ENCODE results near the gene GALNT14. TPM values are rescaled to one million over a fixed set of nuclear protein-coding genes. Genes with fewer than 3 reads are reported as not detected.

Gene GALNT14
- total RNA-seq, 2 donors from 2014 or later, result 0.15 to 1.0 TPM

DNA sequence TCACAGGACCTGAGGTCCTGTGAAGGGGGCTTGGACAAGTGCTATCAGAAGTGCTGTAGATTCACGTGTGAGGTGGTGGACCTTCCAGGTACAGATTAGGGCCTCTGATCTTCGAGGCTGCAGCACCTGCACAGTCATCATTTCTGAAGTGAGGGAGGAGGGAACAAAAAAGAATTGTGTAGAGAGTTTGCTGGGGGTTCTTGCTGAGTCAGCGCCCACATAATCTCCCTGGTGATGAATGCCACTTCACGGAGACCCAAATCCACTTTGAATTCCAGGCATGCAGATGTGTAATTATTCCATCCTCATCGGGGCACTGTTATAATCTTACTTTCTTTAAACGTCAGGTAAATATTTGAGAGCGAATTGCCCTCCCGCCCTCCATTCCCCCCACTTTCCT is 202.4 kb downstream of the GALNT14 start:
- Histone ChIP-seq H3K9me3 (no peaks in the 10 kb centered on the region), H3K36me3 (no peaks in the 10 kb centered on the region), H3K27ac (no peak overlapping the region), H3K27me3 (no peaks in the 10 kb centered on the region), H3K4me3 (no peak overlapping the region), H3K4me1 (no peaks in the 10 kb centered on the region)
- no peak for DNase-seq (ENCODE audit: low spot score)
- TF ChIP-seq, protein P1, sequence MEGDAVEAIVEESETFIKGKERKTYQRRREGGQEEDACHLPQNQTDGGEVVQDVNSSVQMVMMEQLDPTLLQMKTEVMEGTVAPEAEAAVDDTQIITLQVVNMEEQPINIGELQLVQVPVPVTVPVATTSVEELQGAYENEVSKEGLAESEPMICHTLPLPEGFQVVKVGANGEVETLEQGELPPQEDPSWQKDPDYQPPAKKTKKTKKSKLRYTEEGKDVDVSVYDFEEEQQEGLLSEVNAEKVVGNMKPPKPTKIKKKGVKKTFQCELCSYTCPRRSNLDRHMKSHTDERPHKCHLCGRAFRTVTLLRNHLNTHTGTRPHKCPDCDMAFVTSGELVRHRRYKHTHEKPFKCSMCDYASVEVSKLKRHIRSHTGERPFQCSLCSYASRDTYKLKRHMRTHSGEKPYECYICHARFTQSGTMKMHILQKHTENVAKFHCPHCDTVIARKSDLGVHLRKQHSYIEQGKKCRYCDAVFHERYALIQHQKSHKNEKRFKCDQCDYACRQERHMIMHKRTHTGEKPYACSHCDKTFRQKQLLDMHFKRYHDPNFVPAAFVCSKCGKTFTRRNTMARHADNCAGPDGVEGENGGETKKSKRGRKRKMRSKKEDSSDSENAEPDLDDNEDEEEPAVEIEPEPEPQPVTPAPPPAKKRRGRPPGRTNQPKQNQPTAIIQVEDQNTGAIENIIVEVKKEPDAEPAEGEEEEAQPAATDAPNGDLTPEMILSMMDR (IDR thresholded peaks at IDR 0.05), result no peak

DNA sequence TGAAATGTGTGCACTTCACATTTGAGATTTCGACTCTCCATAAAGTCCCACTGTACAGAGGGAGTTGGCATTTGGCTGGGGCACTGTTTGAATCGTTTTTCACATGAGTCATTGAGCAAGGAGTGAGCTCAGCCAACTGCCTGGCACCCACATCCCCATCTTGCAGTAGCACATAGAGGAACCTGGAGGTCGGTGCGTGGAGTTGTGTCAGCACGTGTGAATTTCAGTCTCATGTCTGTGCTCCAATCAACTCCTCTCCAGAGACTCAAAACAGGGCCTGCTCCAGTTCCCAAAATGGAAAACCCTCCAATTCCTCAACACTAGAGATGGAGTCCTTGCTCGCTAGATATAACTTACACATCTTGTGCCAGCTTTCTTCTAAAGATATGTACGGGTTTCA is 204.2 kb downstream of the GALNT14 start:
- no peaks in the 10 kb centered on the region for H3K27me3 ChIP-seq

DNA sequence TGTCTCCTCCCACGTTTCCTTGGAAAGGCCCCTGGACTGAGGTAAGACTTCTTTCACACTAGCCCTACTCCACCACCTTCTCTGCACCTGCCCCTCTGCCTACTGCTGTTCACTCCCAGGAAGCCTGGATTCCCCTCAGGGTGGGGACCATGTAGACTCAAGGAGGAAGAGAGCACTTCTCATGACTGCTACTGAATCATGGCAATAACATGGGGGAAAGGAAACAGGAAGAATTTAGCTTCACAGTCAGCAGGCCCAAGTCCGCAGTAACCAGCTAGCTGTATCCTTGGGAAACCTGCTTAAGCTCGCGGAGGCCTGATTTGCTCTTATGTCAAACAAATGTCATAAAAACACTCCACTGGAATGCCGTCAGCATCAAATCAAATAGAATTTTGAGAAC is 204.7 kb downstream of the GALNT14 start:
- H3K27me3 ChIP-seq, result no peaks in the 10 kb centered on the region
- no peaks in the 10 kb centered on the region for H3K4me1 ChIP-seq
- H3K27ac ChIP-seq, result no peak overlapping the region
- H3K4me3 ChIP-seq, result no peak overlapping the region
- DNase-seq (ENCODE audit: low spot score), result no peak
- TF ChIP-seq, protein P1 (IDR thresholded peaks at IDR 0.05), result no peak
- H3K9me3 ChIP-seq, result no peaks in the 10 kb centered on the region
- no peaks in the 10 kb centered on the region for H3K36me3 ChIP-seq

More for the DNA sequence above, 204.2 kb downstream of the GALNT14 start:
- DNase-seq (ENCODE audit: low spot score), result no peak
- H3K27ac ChIP-seq, result no peak overlapping the region
- no peaks in the 10 kb centered on the region for H3K4me1 ChIP-seq
- no peak overlapping the region for H3K4me3 ChIP-seq
- no peaks in the 10 kb centered on the region for H3K9me3 ChIP-seq
- no peaks in the 10 kb centered on the region for H3K36me3 ChIP-seq
- TF ChIP-seq, protein P1 (IDR thresholded peaks at IDR 0.05), result no peak

DNA sequence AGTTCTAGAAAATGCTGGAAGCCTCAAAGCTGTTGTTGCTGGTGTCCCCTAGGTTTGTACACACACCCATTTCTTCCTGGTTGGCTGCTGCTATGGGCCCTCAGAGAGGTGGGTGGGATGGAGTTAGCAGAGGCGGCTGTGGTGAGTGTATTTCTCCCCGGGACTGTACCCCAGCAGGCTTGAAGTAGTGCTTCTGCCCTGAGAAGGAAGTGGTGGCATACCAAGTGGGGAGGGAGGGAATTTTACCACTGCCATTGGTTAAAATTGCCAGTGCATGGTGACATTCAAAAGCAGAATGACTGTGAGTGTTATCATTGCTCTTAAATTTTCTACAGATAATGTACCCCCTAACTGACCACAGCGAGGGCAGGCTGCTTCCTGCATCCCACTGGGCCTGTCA is 205.4 kb downstream of the GALNT14 start:
- H3K4me1 ChIP-seq, result no peaks in the 10 kb centered on the region
- no peaks in the 10 kb centered on the region for H3K36me3 ChIP-seq
- H3K9me3 ChIP-seq, result no peaks in the 10 kb centered on the region
- H3K27me3 ChIP-seq, result no peaks in the 10 kb centered on the region
- TF ChIP-seq, protein P1 (IDR thresholded peaks at IDR 0.05), result no peak
- no peak for DNase-seq (ENCODE audit: low spot score)
- H3K4me3 ChIP-seq, result no peak overlapping the region
- no peak overlapping the region for H3K27ac ChIP-seq

DNA sequence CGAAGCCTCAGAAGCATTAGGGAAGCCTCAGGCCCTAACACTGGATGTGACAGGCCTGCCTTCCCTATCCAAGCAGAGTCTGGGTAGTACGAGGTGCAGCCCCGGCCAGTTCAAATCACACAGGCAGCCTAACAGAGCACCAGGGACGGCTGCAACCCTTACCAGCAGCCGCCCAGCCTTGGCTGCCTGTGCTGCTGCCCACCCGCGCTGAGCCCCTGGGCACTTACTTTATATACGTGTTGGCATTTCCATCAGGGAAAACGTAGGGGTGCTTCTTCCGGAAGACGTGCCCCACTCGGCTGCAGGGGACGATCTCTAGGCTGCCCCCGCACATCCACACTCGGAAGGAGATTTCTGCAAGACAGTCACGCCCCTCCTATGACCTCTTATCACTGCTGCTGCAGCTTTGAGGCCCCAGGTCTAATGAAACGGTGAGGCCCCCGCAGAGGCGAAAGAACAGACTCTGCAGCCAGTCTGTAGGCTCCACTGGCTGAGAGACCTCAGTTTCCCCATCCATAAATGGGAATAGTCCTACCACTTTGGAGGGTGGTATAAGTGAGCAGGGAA is 206.3 kb downstream of the GALNT14 start:
- no peak overlapping the region for H3K4me3 ChIP-seq
- DNase-seq (ENCODE audit: low spot score), result no peak
- TF ChIP-seq, protein P1 (IDR thresholded peaks at IDR 0.05), result no peak
- H3K36me3 ChIP-seq, result no peaks in the 10 kb centered on the region
- H3K4me1 ChIP-seq, result no peaks in the 10 kb centered on the region
- H3K9me3 ChIP-seq, result no peaks in the 10 kb centered on the region
- no peaks in the 10 kb centered on the region for H3K27me3 ChIP-seq
- no peak overlapping the region for H3K27ac ChIP-seq

DNA sequence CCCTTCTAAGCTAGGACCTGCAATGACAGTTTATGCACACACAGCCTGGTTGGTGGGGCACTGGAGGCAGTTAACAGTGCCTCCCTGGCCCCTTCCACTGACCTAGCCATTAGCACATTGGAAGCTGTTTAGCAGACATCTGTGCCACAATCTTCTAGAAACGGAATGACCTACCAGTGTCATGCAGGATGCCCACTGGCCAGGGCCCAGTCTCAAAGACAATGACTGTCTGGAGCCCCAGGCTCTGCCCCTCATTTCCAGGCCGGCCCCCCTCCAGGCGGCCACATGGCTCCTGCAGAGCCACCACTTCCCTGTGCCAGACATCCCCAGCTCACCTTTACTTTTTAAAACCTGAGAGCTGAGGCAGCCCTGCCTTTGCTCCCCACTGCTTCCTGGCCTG is 207.5 kb downstream of the GALNT14 start:
- Histone ChIP-seq H3K36me3 (no peaks in the 10 kb centered on the region), H3K4me3 (no peak overlapping the region), H3K9me3 (no peaks in the 10 kb centered on the region), H3K27me3 (no peaks in the 10 kb centered on the region), H3K27ac (no peak overlapping the region), H3K4me1 (no peaks in the 10 kb centered on the region)
- TF ChIP-seq, protein P1 (IDR thresholded peaks at IDR 0.05), result no peak
- DNase-seq (ENCODE audit: low spot score), result no peak

Data from right atrium auricular region (tissue), 2 donors.